ENCODE measurements around the gene TMPRSS9. TPM values are rescaled to one million over a fixed set of nuclear protein-coding genes. Genes with fewer than 3 reads are reported as not detected.

TMPRSS9 gene
- total RNA-seq, 4 donors from 2014 or later = not detected

DNA sequence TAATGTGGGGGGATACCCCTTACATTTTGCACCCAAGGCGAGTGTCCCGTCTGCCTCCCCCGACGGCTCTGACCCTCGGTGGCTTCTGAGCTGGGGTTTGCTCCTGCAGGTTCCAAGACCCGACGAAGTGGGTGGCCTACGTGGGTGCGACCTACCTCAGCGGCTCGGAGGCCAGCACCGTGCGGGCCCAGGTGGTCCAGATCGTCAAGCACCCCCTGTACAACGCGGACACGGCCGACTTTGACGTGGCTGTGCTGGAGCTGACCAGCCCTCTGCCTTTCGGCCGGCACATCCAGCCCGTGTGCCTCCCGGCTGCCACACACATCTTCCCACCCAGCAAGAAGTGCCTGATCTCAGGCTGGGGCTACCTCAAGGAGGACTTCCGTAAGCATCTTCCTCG lies 48.2 kb downstream of the TMPRSS9 start:
- no peak overlapping the region for H3K27ac ChIP-seq
- H3K4me3 ChIP-seq = no peak overlapping the region
- no peaks in the 10 kb centered on the region for H3K36me3 ChIP-seq
- H3K27me3 ChIP-seq = peaks cover 12% of the 10 kb centered on the region
- TF ChIP-seq EP300 (IDR thresholded peaks at IDR 0.05) (no peak), POLR2A (IDR thresholded peaks at IDR 0.05) (no peak), POLR2AphosphoS5 (IDR thresholded peaks at IDR 0.05) (no peak)
- TF ChIP-seq, protein P1, sequence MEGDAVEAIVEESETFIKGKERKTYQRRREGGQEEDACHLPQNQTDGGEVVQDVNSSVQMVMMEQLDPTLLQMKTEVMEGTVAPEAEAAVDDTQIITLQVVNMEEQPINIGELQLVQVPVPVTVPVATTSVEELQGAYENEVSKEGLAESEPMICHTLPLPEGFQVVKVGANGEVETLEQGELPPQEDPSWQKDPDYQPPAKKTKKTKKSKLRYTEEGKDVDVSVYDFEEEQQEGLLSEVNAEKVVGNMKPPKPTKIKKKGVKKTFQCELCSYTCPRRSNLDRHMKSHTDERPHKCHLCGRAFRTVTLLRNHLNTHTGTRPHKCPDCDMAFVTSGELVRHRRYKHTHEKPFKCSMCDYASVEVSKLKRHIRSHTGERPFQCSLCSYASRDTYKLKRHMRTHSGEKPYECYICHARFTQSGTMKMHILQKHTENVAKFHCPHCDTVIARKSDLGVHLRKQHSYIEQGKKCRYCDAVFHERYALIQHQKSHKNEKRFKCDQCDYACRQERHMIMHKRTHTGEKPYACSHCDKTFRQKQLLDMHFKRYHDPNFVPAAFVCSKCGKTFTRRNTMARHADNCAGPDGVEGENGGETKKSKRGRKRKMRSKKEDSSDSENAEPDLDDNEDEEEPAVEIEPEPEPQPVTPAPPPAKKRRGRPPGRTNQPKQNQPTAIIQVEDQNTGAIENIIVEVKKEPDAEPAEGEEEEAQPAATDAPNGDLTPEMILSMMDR (IDR thresholded peaks at IDR 0.05) = no peak
- H3K4me1 ChIP-seq = no peaks in the 10 kb centered on the region
- no peaks in the 10 kb centered on the region for H3K9me3 ChIP-seq
- DNase-seq (ENCODE audit: low spot score in 2 of 2) = no peak
- WGBS = 90% methylated on average over 13 of the region's 25 CpGs

DNA sequence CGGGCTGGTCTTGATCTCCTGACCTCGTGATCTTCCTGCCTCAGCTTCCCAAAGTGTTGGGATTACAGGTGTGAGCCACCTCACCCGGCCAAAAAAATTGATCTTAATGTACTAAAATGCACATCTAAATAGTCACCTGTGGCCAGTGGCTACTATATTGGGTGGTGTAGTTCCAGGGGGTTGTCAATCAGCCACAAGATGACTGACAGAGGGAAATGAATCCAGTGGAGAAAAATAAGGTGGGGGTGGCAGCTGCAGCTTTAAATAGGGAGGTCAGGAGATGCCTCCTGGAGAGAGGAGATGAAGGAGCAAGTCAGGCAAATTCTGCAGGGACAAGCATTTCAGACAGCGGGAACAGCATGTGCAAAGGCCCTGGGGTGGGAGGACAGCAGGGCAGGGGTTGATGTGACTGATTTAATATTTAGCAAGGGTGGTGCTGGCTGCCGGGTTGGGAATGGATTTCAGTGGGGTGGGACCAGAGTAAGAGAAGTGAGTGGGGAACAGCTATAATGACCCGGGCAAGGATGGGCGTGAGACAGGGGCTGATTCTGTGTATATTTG lies 49.4 kb downstream of the TMPRSS9 start:
- DNase-seq (ENCODE audit: low spot score in 2 of 2) = no peak
- TF ChIP-seq POLR2AphosphoS5 (IDR thresholded peaks at IDR 0.05) (no peak), POLR2A (IDR thresholded peaks at IDR 0.05) (no peak), EP300 (IDR thresholded peaks at IDR 0.05) (no peak)
- TF ChIP-seq, protein P1 (IDR thresholded peaks at IDR 0.05) = no peak
- Histone ChIP-seq H3K27ac (no peak overlapping the region), H3K9me3 (no peaks in the 10 kb centered on the region), H3K27me3 (peaks cover 12% of the 10 kb centered on the region), H3K4me1 (no peaks in the 10 kb centered on the region), H3K36me3 (no peaks in the 10 kb centered on the region), H3K4me3 (no peak overlapping the region)
- 93% methylated on average over 7 of the region's 7 CpGs for WGBS

- TF ChIP-seq POLR2A (IDR thresholded peaks at IDR 0.05) = no peak
- no peak for TF ChIP-seq POLR2AphosphoS5 (IDR thresholded peaks at IDR 0.05)
- TF ChIP-seq, protein P1 (IDR thresholded peaks at IDR 0.05) = no peak
- TF ChIP-seq EP300 (IDR thresholded peaks at IDR 0.05) = no peak
- Histone ChIP-seq H3K27ac (no peak overlapping the region), H3K27me3 (peaks cover 12% of the 10 kb centered on the region), H3K4me1 (no peaks in the 10 kb centered on the region), H3K9me3 (no peaks in the 10 kb centered on the region), H3K36me3 (no peaks in the 10 kb centered on the region), H3K4me3 (no peak overlapping the region)
- 98% methylated on average over 7 of the region's 7 CpGs for WGBS
- DNase-seq (ENCODE audit: low spot score in 2 of 2) = no peak
Observed at GRCh38 chr19:2410023-2410422, 50.0 kb downstream of the TMPRSS9 start.

DNA sequence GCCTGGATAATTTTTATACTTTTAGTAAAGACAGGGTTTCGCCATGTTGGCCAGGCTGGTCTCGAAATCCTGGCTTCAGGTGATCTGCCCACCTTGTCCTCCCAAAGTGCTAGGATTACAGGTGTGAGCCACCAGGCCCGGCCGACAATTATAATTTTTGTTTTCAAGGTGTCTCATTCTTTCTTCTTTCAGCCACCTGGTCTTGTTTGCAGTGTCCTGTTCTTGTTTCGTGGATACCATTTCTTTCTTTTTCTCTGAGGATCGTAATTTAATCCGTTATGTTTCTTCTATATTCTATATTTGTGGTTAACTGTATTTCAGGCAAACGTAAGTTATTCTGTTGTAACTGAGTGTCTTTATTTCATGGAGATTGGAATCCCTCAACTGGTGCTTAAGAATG lies 51.6 kb downstream of the TMPRSS9 start:
- H3K27me3 ChIP-seq = peaks cover 12% of the 10 kb centered on the region
- WGBS = 94% methylated on average over 8 of the region's 8 CpGs
- no peak for DNase-seq (ENCODE audit: low spot score in 2 of 2)
- TF ChIP-seq, protein P1 (IDR thresholded peaks at IDR 0.05) = no peak
- peaks cover 5% of the 10 kb centered on the region for H3K36me3 ChIP-seq
- H3K4me1 ChIP-seq = no peaks in the 10 kb centered on the region
- no peaks in the 10 kb centered on the region for H3K9me3 ChIP-seq
- no peak overlapping the region for H3K27ac ChIP-seq
- H3K4me3 ChIP-seq = no peak overlapping the region

- Histone ChIP-seq H3K36me3 (peaks cover 12% of the 10 kb centered on the region), H3K27ac (no peak overlapping the region), H3K9me3 (no peaks in the 10 kb centered on the region), H3K4me3 (no peak overlapping the region), H3K4me1 (no peaks in the 10 kb centered on the region), H3K27me3 (peaks cover 12% of the 10 kb centered on the region)
- WGBS = 60% methylated on average over 2 of the region's 2 CpGs
- DNase-seq (ENCODE audit: low spot score in 2 of 2) = no peak
- TF ChIP-seq POLR2AphosphoS5 (IDR thresholded peaks at IDR 0.05) (no peak), EP300 (IDR thresholded peaks at IDR 0.05) (no peak), POLR2A (IDR thresholded peaks at IDR 0.05) (no peak)
- TF ChIP-seq, protein P1 (IDR thresholded peaks at IDR 0.05) = no peak
Observed at GRCh38 chr19:2412449-2412848, 52.4 kb downstream of the TMPRSS9 start.
